H9 (cell line): ENCODE measurements around the gene ZBTB48. TPM values are rescaled to one million over a fixed set of nuclear protein-coding genes. Genes with fewer than 3 reads are reported as not detected.

ENCODE experiments used
- DNase-seq: peaks from one replicate; pipeline ENCODE4 v3.0.0-alpha.2; 2017
- H2AFZ ChIP-seq: one replicate; pipeline ENCODE4 v1.6.1; 2013; ENCODE audit warnings: mild to moderate bottlenecking, low read length, control low read depth, moderate library complexity
- H2AK5ac ChIP-seq: 2 replicates; pipeline ENCODE4 v1.6.1; 2013; ENCODE audit warnings: low read length, control low read depth, mixed read lengths; ENCODE audit not compliant: insufficient read length
- H2BK120ac ChIP-seq: one replicate; pipeline ENCODE4 v1.6.1; 2013; ENCODE audit warnings: low read depth, mild to moderate bottlenecking, low read length, control low read depth, inconsistent platforms; ENCODE audit not compliant: poor library complexity, severe bottlenecking
- H2BK12ac ChIP-seq: 2 replicates; pipeline ENCODE4 v1.6.1; 2013; ENCODE audit warnings: low read length, control low read depth, mixed read lengths, low read depth; ENCODE audit not compliant: insufficient read length
- H2BK15ac ChIP-seq: 2 replicates; pipeline ENCODE4 v1.6.1; 2013; ENCODE audit warnings: low read depth, low read length, control low read depth
- H2BK20ac ChIP-seq: one replicate; pipeline ENCODE4 v1.6.1; 2013; ENCODE audit warnings: low read depth, mild to moderate bottlenecking, low read length, control low read depth, inconsistent platforms; ENCODE audit not compliant: poor library complexity, severe bottlenecking
- H2BK5ac ChIP-seq: 2 replicates; pipeline ENCODE4 v1.6.1; 2013; ENCODE audit warnings: low read length, control low read depth, mixed read lengths; ENCODE audit not compliant: insufficient read length
- H3K14ac ChIP-seq: 2 replicates; pipeline ENCODE4 v1.6.1; 2013; ENCODE audit warnings: low read length, control low read depth; ENCODE audit not compliant: insufficient read depth
- H3K18ac ChIP-seq: 2 replicates; pipeline ENCODE4 v1.6.1; 2013; ENCODE audit warnings: low read depth, mild to moderate bottlenecking, mixed read lengths, low read length, control low read depth; ENCODE audit not compliant: insufficient read length
- H3K23ac ChIP-seq: 2 replicates; pipeline ENCODE4 v1.6.1; 2013; ENCODE audit warnings: low read length, control low read depth, mixed read lengths, low read depth; ENCODE audit not compliant: insufficient read length
- H3K23me2 ChIP-seq: 2 replicates; pipeline ENCODE4 v1.6.1; 2013; ENCODE audit warnings: low read depth, mild to moderate bottlenecking, mixed read lengths, low read length, control low read depth; ENCODE audit not compliant: insufficient read length, poor library complexity, severe bottlenecking
- H3K27ac ChIP-seq: 2 replicates; pipeline ENCODE4 v1.5.1; 2013; ENCODE audit warnings: low read length, control low read depth, mixed read lengths, low read depth; ENCODE audit not compliant: insufficient read length
- H3K27me3 ChIP-seq: 2 replicates; pipeline ENCODE4 v1.6.1; 2013; ENCODE audit warnings: low read length, control low read depth, inconsistent platforms; ENCODE audit not compliant: insufficient read depth
- H3K4ac ChIP-seq: 2 replicates; pipeline ENCODE4 v1.6.1; 2013; ENCODE audit warnings: low read depth, mild to moderate bottlenecking, control low read depth, inconsistent platforms, low read length, moderate library complexity
- H3K4me1 ChIP-seq: 2 replicates; pipeline ENCODE4 v1.6.1; 2013; ENCODE audit warnings: low read length, control low read depth, inconsistent platforms; ENCODE audit not compliant: insufficient read depth
- H3K4me2 ChIP-seq: 2 replicates; pipeline ENCODE4 v1.6.1; 2013; ENCODE audit warnings: low read length, control low read depth, mixed read lengths; ENCODE audit not compliant: insufficient read length, insufficient read depth
- H3K56ac ChIP-seq: 2 replicates; pipeline ENCODE4 v1.6.1; 2013; ENCODE audit warnings: low read depth, mild to moderate bottlenecking, mixed read lengths, low read length, control low read depth; ENCODE audit not compliant: insufficient read length
- H3K79me1 ChIP-seq: 2 replicates; pipeline ENCODE4 v1.6.1; 2013; ENCODE audit warnings: low read depth, mild to moderate bottlenecking, moderate library complexity, low read length, control low read depth, inconsistent platforms; ENCODE audit not compliant: insufficient read depth, poor library complexity, severe bottlenecking
- H3K79me2 ChIP-seq: 2 replicates; pipeline ENCODE4 v1.6.1; 2013; ENCODE audit warnings: low read length, control low read depth, inconsistent platforms; ENCODE audit not compliant: insufficient read depth
- H3K9ac ChIP-seq: 2 replicates; pipeline ENCODE4 v1.6.1; 2013; ENCODE audit warnings: low read length, control low read depth, mixed read lengths; ENCODE audit not compliant: insufficient read length; ENCODE audit errors: extremely low read depth
- H3K9me3 ChIP-seq: one replicate; pipeline ENCODE4 v1.6.1; 2013; ENCODE audit warnings: low read depth, low read length, inconsistent platforms; ENCODE audit not compliant: control insufficient read depth
- H3T11ph ChIP-seq: one replicate; pipeline ENCODE4 v1.6.1; 2013; ENCODE audit warnings: mild to moderate bottlenecking, low read length, control low read depth, inconsistent platforms
- H4K20me1 ChIP-seq: one replicate; pipeline ENCODE4 v1.6.1; 2013; ENCODE audit not compliant: control insufficient read depth, insufficient read length, insufficient read depth
- H4K5ac ChIP-seq: 2 replicates; pipeline ENCODE4 v1.6.1; 2013; ENCODE audit warnings: low read depth, mild to moderate bottlenecking, mixed read lengths, low read length, control low read depth; ENCODE audit not compliant: insufficient read length
- H4K8ac ChIP-seq: replicated peaks from 2 replicates; pipeline ENCODE4 v1.6.1; 2013; ENCODE audit warnings: low read length, control low read depth, mixed read lengths, low read depth; ENCODE audit not compliant: insufficient read length
- H4K91ac ChIP-seq: 2 replicates; pipeline ENCODE4 v1.6.1; 2013; ENCODE audit warnings: low read depth, mild to moderate bottlenecking, moderate library complexity, mixed read lengths, low read length, control low read depth; ENCODE audit not compliant: insufficient read length
- H3K27ac Mint-ChIP-seq, 3 experiments: 2 replicates in 2 of 3; 3 replicates in 1 of 3; pipeline ENCODE4 v1.8.0; 2020 to 2021; ENCODE audit warnings: mixed read lengths in 3 of 3, mild to moderate bottlenecking in 1 of 3, moderate library complexity in 1 of 3
- H3K27me3 Mint-ChIP-seq: 2 replicates; pipeline ENCODE4 v1.8.0; 2021; ENCODE audit warnings: low read depth, mild to moderate bottlenecking, moderate library complexity, mixed read lengths
- H3K36me3 Mint-ChIP-seq, 3 experiments: 2 replicates in 2 of 3; 3 replicates in 1 of 3; pipeline ENCODE4 v1.8.0; 2020 to 2021; ENCODE audit warnings: low read depth in 3 of 3, mixed read lengths in 3 of 3; ENCODE audit not compliant: insufficient read depth in 1 of 3
- H3K4me1 Mint-ChIP-seq, 2 experiments: 2 replicates each; pipeline ENCODE4 v1.8.0; 2020; ENCODE audit warnings: mixed read lengths in 2 of 2
- H3K4me3 Mint-ChIP-seq, 2 experiments: 2 replicates in 1 of 2; 3 replicates in 1 of 2; pipeline ENCODE4 v1.8.0; 2020 to 2021; ENCODE audit warnings: mild to moderate bottlenecking in 2 of 2, mixed read lengths in 2 of 2, moderate library complexity in 1 of 2
- H3K9me3 Mint-ChIP-seq, 2 experiments: 2 replicates in 1 of 2; 3 replicates in 1 of 2; pipeline ENCODE4 v1.8.0; 2020; ENCODE audit warnings: mild to moderate bottlenecking in 2 of 2, mixed read lengths in 2 of 2, moderate library complexity in 1 of 2
- CTCF ChIP-seq: fragments of 200-600 bp; sonication (generic); conservative IDR thresholded peaks from 3 replicates; pipeline ENCODE4 v1.8.0; 2021; ENCODE audit warnings: antibody characterized with exemption, mild to moderate bottlenecking
- WGBS: extraction: QIAGEN DNeasy Blood & Tissue Kit; methylation state at CpG from one replicate; pipeline ENCODE4 v1.1.7; 2013; ENCODE audit warnings: missing lambda C conversion rate, low lambda C conversion rate, mixed read lengths; ENCODE audit not compliant: insufficient read length; ENCODE audit errors: extremely low coverage; 5-methylcytosine and 5-hydroxymethylcytosine counted together
- total RNA-seq: library from RNA; stranded (reverse); gene quantifications from 2 replicates; pipeline ENCODE4 v1.2.1, GENCODE V29; 2021

ZBTB48 gene
- total RNA-seq, 1 experiment from 2014 or later, result 33.2 TPM

GRCh38 chr1:6592865-6593593 is 13.2 kb downstream of the ZBTB48 start:
- Histone ChIP-seq H2BK15ac (no peak overlapping the region), H3K4me1 (no peaks in the 10 kb centered on the region), H3K23me2 (no peaks in the 10 kb centered on the region), H2AFZ (no peak overlapping the region), H3K4me2 (no peak overlapping the region), H4K91ac (no peak overlapping the region), H2BK12ac (no peak overlapping the region), H2AK5ac (no peak overlapping the region), H3K4ac (no peak overlapping the region), H3K27ac (no peak overlapping the region), H3K9me3 (no peaks in the 10 kb centered on the region), H3K14ac (no peak overlapping the region), H3K79me1 (no peaks in the 10 kb centered on the region), H2BK120ac (no peak overlapping the region), H3K18ac (no peak overlapping the region), H4K5ac (no peak overlapping the region), H3K27me3 (no peaks in the 10 kb centered on the region), H3K56ac (no peak overlapping the region), H3T11ph (no peak overlapping the region), H2BK20ac (no peak overlapping the region), H3K23ac (no peak overlapping the region), H4K20me1 (no peaks in the 10 kb centered on the region), H2BK5ac (no peak overlapping the region), H3K79me2 (no peaks in the 10 kb centered on the region; the same call in 1 of the 2 replicates), H4K8ac (no peak overlapping the region), H3K9ac (no peak overlapping the region)
- no peak overlapping the region for H3K27ac Mint-ChIP-seq
- no CpG with 5 or more reads among the region's 38 CpGs for WGBS
- peaks cover 23 to 77% (median 62%) of the 10 kb centered on the region in 3 experiments; a peak in 6 of 7 replicates for H3K36me3 Mint-ChIP-seq
- TF ChIP-seq CTCF, result no peak
- no peaks in the 10 kb centered on the region for H3K27me3 Mint-ChIP-seq
- 0 out of 5 replicates have a peak overlapping the region, but pooled peaks of 1 of the 2 experiments have one; percentile 21 for H3K4me3 Mint-ChIP-seq
- DNase-seq, result no peak
- H3K9me3 Mint-ChIP-seq, result no peaks in the 10 kb centered on the region
- 0 out of 4 replicates have a peak, but pooled peaks cover 0 to 2% of the 10 kb centered on the region in 2 experiments for H3K4me1 Mint-ChIP-seq
